HepG2 (cell line): ENCODE results near the gene COX4I2. TPM values are rescaled to one million over a fixed set of nuclear protein-coding genes. Genes with fewer than 3 reads are reported as not detected.
A peak's percentile ranks its signal among the peaks of the same experiment; 100 is the strongest.

Source experiments
- CHD4 ChIP-seq: fragments of 200-600 bp; sonication (generic); IDR thresholded peaks from 2 replicates; pipeline ENCODE4 v1.7.0; 2017; ENCODE audit warnings: mild to moderate bottlenecking, low read length, borderline replicate concordance
- MAZ ChIP-seq, 2 experiments: sonication (generic) in 1 of 2; formaldehyde crosslinking in 1 of 2; IDR thresholded peaks; 2 replicates each; pipeline versions ENCODE4 v1.5.0 to v1.6.1; 2012 to 2020; ENCODE audit warnings: low read depth in 2 of 2, mild to moderate bottlenecking in 2 of 2, borderline replicate concordance in 1 of 2, improper control_type of control experiment in 1 of 2, low read length in 1 of 2, missing genetic modification reagents in 1 of 2, moderate library complexity in 1 of 2
- ZFP82 ChIP-seq: sonication (generic); formaldehyde crosslinking; IDR thresholded peaks from 2 replicates; pipeline ENCODE4 v1.5.1; 2020; ENCODE audit warnings: mild to moderate bottlenecking, missing genetic modification reagents, borderline replicate concordance
- ZNF318 ChIP-seq: sonication (generic); formaldehyde crosslinking; IDR thresholded peaks from 2 replicates; pipeline ENCODE4 v1.4.0; 2020; ENCODE audit warnings: mild to moderate bottlenecking, missing genetic modification reagents
- ZNF615 ChIP-seq: sonication (generic); formaldehyde crosslinking; IDR thresholded peaks from 2 replicates; pipeline ENCODE4 v1.5.0; 2020; ENCODE audit warnings: mild to moderate bottlenecking, missing genetic modification reagents, borderline replicate concordance
- ZNF746 ChIP-seq: sonication (generic); formaldehyde crosslinking; IDR thresholded peaks from 2 replicates; pipeline ENCODE4 v1.8.0; 2022; ENCODE audit warnings: mild to moderate bottlenecking, missing genetic modification reagents
- ZNF792 ChIP-seq: IDR thresholded peaks from 2 replicates; pipeline ENCODE4 v1.6.1; 2016
- polyA plus RNA-seq, 8 experiments: library from polyadenylated mRNA; depleted of rRNA in 3 of 8; stranded (reverse) in 7 of 8; unstranded in 1 of 8; fragments of >200 nt; fragmentation: Illumina TruSeq in 4 of 8; extraction: Trizol in 4 of 8; gene quantifications; 2 replicates each; pipeline versions ENCODE4 v1.2.1 to v1.2.3, GENCODE V29; 2011 to 2016; ENCODE audit warnings: low read depth in 4 of 8, missing spikeins in 1 of 8, mixed read lengths in 1 of 8; ENCODE audit not compliant: insufficient read depth in 1 of 8
- total RNA-seq, 5 experiments: library from RNA; depleted of rRNA; stranded (reverse); fragments of >200 nt; fragmentation: Illumina TruSeq; extraction: Trizol; gene quantifications; 2 replicates each; pipeline ENCODE4 v1.2.3, GENCODE V29; 2016; ENCODE audit warnings: low read depth in 1 of 5

COX4I2 gene
- total and polyA plus RNA-seq, 2 of the 13 experiments (the other 11 are each of a cell fraction or from before 2014, with no cell fraction given): 1.1 TPM; not detected in 1

DNA sequence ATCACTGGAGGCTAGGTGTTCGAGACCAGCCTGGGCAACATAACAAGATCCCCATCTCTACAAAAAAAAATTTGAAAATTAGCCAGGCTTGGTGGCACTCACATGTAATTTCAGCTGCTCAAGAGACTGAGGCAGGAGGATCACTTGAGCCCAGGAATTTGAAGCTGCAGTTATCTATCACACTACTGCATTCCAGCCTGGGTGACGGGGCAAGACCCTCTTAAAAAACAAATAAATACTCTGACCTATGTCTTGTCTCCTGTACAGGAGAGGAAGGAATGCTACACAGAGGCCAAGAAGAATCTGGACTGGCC, 25.8 kb downstream of the COX4I2 start (continued):
- TF ChIP-seq MAZ (IDR thresholded peaks at IDR 0.05; ENCODE audit: borderline replicate concordance, low read depth, low read length) (no peak), MAZ (CRISPR knock-in tag; IDR thresholded peaks at IDR 0.05; ENCODE audit: low read depth) (no peak), ZNF746 (CRISPR knock-in tag) (peak; percentile 27; the same call in 1 of the 2 replicates), ZFP82 (0 out of 2 replicates have a peak, but pooled peaks have one; percentile 71), CHD4 (0 out of 2 replicates have a peak, but pooled peaks have one; percentile 6), ZNF615 (CRISPR knock-in tag) (0 out of 2 replicates have a peak, but pooled peaks have one; percentile 69), ZNF318 (0 out of 2 replicates have a peak, but pooled peaks have one; percentile 25), ZNF792 (CRISPR knock-in tag) (0 out of 2 replicates have a peak, but pooled peaks have one; percentile 11)
- TF ChIP-seq, all 625 proteins: peak for 12
